ENCODE measurements around the gene ARRDC5.
"Not testable (repeated sequence)": the region's sequence is repeated elsewhere in the genome, so short reads cannot be mapped to it uniquely, and the experiment has no call there.

Gene ARRDC5

GRCh38 chr19:4909897-4910593, 7.3 kb upstream of the ARRDC5 start:
- DNase-seq (ENCODE audit: low spot score), result peak; percentile 85

DNA sequence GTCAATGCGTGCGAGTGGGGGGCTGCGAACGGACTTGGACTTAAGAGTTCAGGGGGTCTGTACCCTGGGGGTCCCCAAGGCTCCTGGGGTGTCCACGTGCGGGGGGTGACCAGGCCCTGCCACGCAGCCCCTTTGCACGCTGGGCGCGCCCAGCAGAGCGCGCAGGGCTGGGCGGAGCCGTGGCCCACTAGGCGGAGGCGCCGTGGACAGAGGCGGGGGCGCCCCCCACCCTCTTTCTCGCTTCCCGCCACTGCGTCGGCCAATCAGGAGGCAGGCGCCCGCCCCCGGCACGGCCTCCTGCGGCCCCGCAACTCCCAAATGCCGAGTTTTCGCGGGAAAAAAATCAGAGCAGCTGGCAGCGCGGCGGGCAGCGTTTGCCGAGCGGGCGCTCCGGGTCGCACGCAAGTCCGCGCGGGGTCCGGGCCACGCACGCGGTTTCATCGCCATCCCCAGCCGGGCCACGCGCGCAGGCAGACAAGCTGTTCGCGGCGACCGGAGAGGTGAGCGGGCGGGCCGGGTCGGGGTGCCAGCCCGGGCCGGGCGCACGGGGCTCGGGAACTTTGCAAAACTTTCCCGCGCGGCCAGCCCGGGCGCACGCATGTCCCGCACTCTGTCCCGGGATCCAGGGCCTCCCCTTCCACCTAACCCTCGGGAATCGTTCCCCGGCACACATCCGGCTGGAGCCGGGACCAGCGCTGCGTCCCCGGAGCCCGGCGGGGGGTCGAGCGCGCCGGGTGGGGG, 6.6 kb upstream of the ARRDC5 start, which contains the start of gene UHRF1:
UHRF1 (plus strand) TSS at position 346 of the 741 bp plus-strand sequence. CDS start 1,385 bp downstream, outside the sequence.
- DNase-seq (ENCODE audit: low spot score), result no peak

DNA sequence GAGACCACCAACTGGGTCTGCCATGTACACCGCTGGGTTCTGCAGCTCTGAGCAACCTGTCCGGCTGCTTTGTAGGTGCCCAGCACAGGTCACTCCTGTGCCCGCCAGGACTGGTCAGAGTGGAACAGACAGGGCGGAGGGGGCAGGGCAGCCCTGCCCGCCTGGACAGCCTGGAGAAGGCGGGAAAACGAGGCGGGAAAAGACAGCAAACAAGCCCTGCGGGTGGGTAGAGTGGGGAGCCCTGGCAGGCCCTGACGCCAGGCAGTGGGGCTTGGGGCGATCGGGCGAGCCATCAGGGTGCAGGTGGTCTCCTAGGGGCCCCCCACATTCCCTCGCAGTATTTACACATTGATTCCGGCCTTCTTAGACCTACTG, 6.1 kb upstream of the ARRDC5 start:
- no peak for DNase-seq (ENCODE audit: low spot score)

GRCh38 chr19:4908360-4908759, 5.7 kb upstream of the ARRDC5 start:
- DNase-seq (ENCODE audit: low spot score), result no peak

DNA sequence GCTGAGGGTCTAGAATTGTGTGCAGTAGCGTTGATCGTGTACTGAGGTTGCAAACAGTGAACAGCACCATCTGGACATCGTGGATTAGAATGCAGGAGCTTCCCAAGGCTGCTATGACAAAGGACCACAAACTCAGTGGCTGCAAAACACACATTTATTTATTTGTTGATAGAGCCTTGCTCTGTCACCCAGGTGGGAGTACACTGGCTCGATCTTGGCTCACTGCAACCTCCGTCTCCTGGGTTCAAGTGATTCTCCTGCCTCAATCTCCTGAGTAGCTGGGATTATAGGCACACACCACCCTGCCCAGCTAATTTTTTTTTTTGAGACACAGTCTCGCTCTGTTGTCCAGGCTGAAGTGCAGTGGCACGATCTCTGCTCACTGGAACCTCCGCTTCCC, 4.3 kb upstream of the ARRDC5 start:
- DNase-seq (ENCODE audit: low spot score), result no peak

DNA sequence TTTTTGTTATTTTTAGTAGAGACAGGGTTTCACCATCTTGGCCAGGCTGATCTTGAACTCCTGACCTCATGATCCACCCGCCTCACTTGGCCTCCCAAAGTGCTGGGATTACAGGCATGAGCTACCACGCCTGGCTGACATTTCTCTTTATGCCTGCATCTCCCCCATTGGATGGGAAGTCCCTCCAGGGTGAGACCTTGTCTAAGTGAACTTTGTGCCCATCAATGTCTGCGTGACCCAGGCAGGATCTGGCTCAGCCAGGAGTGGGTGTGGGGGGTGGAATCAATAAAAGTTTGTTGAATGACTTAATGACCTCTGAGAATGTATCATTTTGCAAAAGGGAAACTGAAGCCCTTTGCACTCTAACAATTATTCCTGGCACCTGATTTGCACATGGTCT, 1.8 kb upstream of the ARRDC5 start:
- DNase-seq (ENCODE audit: low spot score), result no peak

DNA sequence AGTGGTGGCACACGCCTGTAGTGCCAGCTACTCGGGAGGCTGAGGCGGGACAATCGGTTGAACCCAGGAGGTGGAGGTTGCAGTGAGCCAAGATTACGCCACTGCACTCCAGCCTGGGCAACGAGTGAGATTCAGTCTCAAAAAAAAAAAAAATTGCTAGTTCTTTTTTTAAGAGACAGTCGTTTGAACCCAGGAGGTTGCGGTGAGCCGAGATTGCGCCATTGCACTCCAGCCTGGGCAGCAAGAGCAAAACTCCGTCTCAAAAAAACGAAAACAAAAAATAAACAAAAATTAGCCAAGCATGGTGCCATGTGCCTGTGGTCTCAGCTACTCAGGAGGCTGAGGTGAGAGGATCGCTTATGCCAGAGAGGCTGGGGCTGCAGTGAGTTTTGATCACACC, 1.8 kb downstream of the ARRDC5 start:
- DNase-seq (ENCODE audit: low spot score), result not testable (repeated sequence)

GRCh38 chr19:4897146-4897545, 5.5 kb downstream of the ARRDC5 start:
- no peak for DNase-seq (ENCODE audit: low spot score)

DNA sequence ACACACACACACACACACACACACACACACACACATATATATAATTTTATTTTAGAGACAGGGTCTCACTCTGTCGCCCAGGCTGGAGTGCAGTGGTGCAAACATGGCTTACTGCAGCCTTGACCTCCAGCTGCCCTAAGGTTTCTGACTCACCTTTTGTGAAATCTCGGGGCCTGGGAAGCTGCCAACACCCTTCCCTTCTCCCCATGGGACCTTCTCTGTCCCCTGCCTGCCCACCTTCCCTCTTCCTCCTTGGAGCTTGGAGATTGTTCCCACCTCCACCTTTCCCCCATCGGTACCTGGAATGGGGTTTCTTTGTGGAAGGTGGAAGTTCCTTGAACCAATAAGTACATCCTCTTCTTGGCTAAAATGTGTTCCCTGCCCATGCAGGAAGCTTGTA, 6.3 kb downstream of the ARRDC5 start:
- DNase-seq (ENCODE audit: low spot score), result no peak

- not testable (repeated sequence) for DNase-seq (ENCODE audit: low spot score)
Measured at GRCh38 chr19:4892962-4893361, 9.7 kb downstream of the ARRDC5 start.

DNA sequence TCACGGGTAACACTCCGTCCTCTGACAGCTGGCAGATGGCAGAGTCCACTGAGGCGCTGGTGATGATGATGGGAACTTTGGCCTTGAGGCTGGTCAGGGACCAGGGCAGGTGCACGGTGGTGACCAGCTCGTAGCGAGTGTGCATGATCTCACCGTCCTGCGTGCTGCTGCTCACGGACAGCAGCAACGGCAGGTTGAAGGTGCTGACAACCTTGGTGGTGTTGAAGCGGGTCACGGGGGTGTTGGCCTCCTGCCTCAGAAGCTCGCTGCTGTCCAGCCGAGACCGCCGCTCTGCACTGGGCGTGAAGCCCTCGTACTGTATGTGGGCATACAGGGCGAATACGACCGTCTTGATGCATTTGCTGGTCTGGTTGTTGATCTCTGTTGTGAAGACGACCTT, 11.6 kb downstream of the ARRDC5 start:
- DNase-seq (ENCODE audit: low spot score), result no peak

- DNase-seq (ENCODE audit: low spot score), result peak; percentile 22
Measured at GRCh38 chr19:4889034-4889815, 13.5 kb downstream of the ARRDC5 start.

GRCh38 chr19:4887803-4888202, 14.9 kb downstream of the ARRDC5 start:
- DNase-seq (ENCODE audit: low spot score), result not testable (repeated sequence)

DNA sequence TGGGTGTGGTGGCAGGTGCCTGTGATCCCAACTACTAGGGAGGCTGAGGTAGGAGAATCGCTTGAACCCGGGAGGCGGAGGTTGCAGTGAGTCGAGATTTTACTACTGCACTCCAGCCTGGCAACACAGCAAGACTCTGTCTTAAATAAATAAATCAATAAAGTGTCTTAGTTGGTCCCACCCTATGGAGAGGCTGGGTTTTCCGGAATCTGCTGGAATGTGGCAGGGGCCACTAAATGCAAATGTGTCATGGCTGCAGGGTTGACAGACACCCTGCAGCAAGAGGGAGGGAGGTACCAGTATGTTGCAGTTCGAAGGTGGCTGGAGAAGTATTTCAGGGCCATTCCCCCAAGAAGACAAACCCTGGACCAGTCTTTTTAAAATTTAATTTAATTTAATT, 17.7 kb downstream of the ARRDC5 start:
- DNase-seq (ENCODE audit: low spot score), result not testable (repeated sequence)

DNA sequence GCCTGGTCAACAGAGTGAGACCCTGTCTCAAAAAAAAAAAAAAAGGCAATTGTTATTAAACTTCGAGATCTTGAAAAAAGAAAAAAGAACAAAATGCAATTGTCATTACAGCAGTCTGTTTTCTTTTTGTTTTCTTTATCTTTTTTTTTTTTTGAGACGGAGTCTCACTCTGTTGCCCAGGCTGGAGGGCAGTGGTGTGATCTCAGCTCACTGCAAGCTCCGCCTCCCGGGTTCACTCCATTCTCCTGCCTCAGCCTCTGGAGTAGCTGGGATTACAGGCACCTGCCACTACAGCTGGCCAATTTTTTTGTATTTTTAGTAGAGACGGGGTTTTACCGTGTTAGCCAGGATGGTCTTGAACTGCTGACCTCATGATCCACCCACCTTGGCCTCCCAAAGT, 19.8 kb downstream of the ARRDC5 start:
- DNase-seq (ENCODE audit: low spot score), result not testable (repeated sequence)

DNA sequence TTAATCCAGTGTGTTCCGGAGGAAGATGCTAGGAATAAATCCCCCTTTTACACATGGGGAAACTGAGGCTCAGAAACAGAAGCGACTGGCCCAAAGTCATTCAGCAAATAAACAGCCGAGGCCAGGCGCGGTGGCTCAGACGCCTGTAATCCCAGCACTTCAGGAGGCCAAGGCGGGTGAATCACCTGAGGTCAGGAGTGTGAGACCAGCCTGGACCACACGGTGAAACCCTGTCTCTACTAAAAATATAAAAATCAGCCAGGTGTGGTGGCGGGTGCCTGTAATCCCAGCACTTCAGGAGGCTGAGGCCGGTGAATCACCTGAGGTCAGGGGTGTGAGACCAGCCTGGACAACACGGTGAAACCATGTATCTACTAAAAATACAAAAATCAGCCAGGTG, 23.7 kb downstream of the ARRDC5 start:
- DNase-seq (ENCODE audit: low spot score), result no peak

DNA sequence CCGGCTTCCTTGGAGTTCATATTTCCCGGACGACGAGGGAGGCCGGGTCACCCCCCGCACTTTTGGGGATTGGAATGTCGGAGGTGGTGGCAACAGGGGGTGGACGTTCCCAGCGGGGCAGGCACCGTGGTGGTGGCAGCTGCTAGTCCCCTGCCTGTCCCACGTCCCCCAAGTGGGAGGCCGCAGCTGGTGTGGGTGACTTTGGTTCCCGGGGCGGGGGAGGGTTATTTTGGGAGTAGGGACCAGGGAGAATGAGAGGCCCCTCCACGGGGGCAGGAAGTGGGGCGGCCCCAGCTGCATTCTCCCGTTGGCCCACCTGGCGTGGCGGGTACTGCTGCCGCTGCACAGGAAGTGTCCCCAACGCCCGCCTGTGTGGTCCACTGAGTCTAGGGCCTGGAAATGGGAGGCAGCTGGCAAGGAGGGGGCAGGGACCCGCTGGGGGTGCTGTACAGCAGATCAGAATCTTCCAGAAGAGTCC, 24.2 kb downstream of the ARRDC5 start:
- DNase-seq (ENCODE audit: low spot score), result no peak

DNA sequence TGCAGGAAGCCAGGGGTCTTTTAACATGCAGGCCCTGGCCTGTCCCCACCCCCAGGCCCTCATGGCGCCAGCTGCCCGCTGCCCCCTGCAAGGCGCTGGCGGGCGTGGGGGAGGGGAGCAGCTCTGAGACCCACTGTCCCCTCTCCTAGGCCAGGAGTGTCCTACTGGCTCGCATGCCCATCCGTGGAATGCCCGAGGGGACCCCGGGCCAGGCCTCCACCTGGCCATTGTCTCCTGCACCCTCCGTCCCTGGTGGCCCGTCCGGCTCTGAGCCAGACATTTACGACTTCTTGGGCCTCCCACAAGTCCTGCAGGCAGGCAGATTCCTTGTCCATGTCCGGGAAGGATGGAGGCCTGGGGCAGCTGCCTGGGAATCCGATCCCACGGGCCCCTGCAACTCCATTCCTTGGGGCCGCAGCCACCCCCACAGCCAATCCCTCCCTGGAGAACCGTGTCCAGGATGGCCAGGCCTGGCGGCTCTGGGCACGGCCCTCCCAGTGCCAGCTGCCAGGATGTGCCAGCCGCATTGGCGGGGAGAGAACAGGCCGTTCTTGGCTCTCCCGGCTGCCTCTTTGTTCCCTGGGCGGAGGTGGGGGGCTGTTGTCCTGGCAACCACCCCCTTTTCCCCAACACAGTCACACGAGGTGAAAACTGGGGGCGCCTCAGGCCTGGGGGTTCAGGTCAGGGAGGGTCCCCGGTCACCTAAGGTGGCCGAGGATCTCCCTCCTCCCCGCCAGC, 24.8 kb downstream of the ARRDC5 start:
- DNase-seq (ENCODE audit: low spot score), result no peak

DNA sequence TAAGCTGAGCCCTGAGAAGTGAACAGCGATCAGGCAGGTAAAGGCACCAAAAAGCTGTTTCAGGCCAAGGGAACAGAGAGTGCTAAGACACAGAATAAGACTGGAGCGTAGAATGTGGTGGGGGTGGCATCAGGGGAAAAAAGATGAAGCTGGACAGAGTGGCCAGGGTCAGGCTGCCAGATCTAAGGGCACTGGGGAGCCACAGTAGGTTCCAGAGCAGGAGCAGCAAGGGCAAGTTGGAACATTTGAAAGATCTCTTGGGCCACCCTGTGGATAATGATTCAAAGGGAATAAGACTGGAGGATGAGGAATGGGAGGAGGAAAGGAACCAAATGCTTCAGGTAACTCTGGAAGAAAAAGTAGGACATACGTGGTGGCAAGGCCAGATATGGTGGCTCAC, 28.8 kb downstream of the ARRDC5 start:
- DNase-seq (ENCODE audit: low spot score), result no peak

DNA sequence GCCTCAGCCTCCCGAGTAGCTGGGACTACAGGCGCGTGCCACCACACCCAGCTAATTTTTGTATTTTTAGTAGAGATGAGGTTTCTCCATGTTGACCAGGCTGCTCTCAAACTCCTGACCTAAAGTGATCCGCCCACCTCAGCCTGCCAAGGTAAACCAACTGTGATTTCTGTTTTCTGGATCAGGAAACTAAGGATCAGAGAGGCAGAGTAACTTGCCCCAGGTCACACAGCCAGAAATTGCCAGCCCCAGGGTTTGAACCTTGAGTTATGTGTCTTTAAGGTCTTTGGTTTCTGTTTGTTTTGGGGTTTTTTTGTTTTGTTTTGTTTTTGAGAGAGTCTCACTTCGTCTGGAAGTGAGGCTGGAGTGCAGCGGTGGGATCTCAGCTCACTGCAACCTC, 31.0 kb downstream of the ARRDC5 start:
- DNase-seq (ENCODE audit: low spot score), result no peak

DNA sequence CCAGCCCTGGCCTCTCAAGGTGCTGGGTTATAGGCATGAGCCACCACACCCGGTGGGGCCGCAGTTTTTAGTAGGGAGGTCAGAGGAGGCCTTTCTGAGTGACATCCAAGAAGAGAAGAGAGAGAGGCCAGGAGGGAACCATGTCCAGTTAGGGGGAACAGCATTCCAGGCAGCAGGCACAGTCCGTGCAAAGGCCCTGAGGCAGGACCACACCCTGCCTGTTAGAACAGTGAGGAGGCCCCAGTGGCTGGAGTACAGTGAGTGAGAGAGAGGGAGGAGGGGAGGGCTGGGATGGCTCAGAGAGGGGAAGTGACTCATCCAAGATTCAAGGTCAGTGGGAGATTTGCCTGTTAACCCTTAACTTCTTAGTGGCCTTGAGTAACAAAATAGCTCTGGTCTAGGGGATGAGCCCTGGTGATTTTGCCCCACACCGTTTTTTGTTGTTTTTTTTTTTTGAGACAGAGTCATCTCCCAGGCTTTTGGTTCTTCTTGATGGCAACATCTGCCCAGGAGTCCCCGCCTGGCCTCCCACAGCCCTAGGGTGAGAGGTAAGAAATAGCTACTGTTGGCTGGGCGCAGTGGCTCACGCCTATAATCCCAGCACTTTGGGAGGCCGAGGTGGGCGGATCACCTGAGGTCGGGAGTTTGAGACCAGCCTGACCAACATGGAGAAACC, 32.5 kb downstream of the ARRDC5 start:
- peak; percentile 57 for DNase-seq (ENCODE audit: low spot score)

All from kidney capillary endothelial cell (primary cell).